Stimulated activated CD4-positive, alpha-beta T cell treated with anti-CD3 and anti-CD28 coated beads, TNF-alpha, amount 100 ng/mL, for 4 hours (primary cell): ENCODE results near the gene STRAP.
"Not testable (repeated sequence)": the region's sequence is repeated elsewhere in the genome, so short reads cannot be mapped to it uniquely, and the experiment has no call there.

Source experiments
- DNase-seq, 3 experiments: peaks; one replicate each; pipeline ENCODE4 v3.0.0-alpha.2; 2020; ENCODE audit warnings: low read depth in 3 of 3

Gene STRAP

GRCh38 chr12:15873556-15873955, 8.6 kb upstream of the STRAP start:
- DNase-seq = no peak

- not testable (repeated sequence) for DNase-seq
These were observed 7.5 kb upstream of the STRAP start for GRCh38 chr12:15874556-15875145.

- DNase-seq = no peak
These were observed 6.3 kb upstream of the STRAP start for GRCh38 chr12:15875863-15876262.

- no peak for DNase-seq
These were observed 2.8 kb upstream of the STRAP start for GRCh38 chr12:15879413-15879812.

- DNase-seq = no peak
These were observed 1.5 kb upstream of the STRAP start for GRCh38 chr12:15880721-15881120.

GRCh38 chr12:15883536-15883935, 1.3 kb downstream of the STRAP start:
- DNase-seq = no peak

GRCh38 chr12:15886372-15887042, 4.3 kb downstream of the STRAP start:
- no peak for DNase-seq

- DNase-seq = no peak
These were observed 5.0 kb downstream of the STRAP start for GRCh38 chr12:15887043-15887817.

GRCh38 chr12:15892645-15893259, 10.6 kb downstream of the STRAP start:
- no peak for DNase-seq

- DNase-seq = no peak
These were observed 11.1 kb downstream of the STRAP start for GRCh38 chr12:15893260-15893659.

GRCh38 chr12:15896867-15897266, 14.7 kb downstream of the STRAP start:
- DNase-seq = no peak

- DNase-seq = no peak
These were observed 15.2 kb downstream of the STRAP start for GRCh38 chr12:15897433-15897832.

GRCh38 chr12:15899282-15899870, 17.2 kb downstream of the STRAP start:
- DNase-seq = no peak

- no peak for DNase-seq
These were observed 22.3 kb downstream of the STRAP start for GRCh38 chr12:15904378-15904920.

GRCh38 chr12:15910468-15910863, 28.3 kb downstream of the STRAP start:
- no peak for DNase-seq

- peak; percentile 21 to 39 (median 22) for DNase-seq
These were observed 28.9 kb downstream of the STRAP start, which contains the start of gene DERA for GRCh38 chr12:15910864-15911721. Gene DERA (plus strand): TSS chr12:15911332. CDS start chr12:15911384, 52 bp downstream.

GRCh38 chr12:15911931-15912330, 29.7 kb downstream of the STRAP start:
- DNase-seq = not testable (repeated sequence)

GRCh38 chr12:15914131-15914530, 31.9 kb downstream of the STRAP start:
- not testable (repeated sequence) for DNase-seq

GRCh38 chr12:15918066-15918465, 35.9 kb downstream of the STRAP start:
- DNase-seq = no peak

GRCh38 chr12:15919418-15919817, 37.2 kb downstream of the STRAP start:
- DNase-seq = no peak

GRCh38 chr12:15924956-15925355, 42.8 kb downstream of the STRAP start:
- DNase-seq = no peak
